Measurements from ENCODE around the gene IPO11. TPM values are rescaled to one million over a fixed set of nuclear protein-coding genes. Genes with fewer than 3 reads are reported as not detected.

Gene IPO11
- total and polyA plus RNA-seq, 2 experiments from 2014 or later = 18.7 to 64.7 TPM

GRCh38 chr5:62418462-62419076, 6.0 kb downstream of the IPO11 start:
- Mint-ChIP-seq H3K4me1 (no peaks in the 10 kb centered on the region), H3K27me3 (ENCODE audit: insufficient read depth, low read depth, poor library complexity) (no peaks in the 10 kb centered on the region), H3K36me3 (ENCODE audit: low read depth) (peaks cover 2% of the 10 kb centered on the region; the same call in 2 of the 3 replicates), H3K9me3 (no peaks in the 10 kb centered on the region), H3K4me3 (no peak overlapping the region), H3K27ac (no peak overlapping the region)
- DNase-seq (ENCODE audit: low spot score) = no peak
- ATAC-seq = no peak
- H3K4me3 ChIP-seq = no peak overlapping the region
- no peaks in the 10 kb centered on the region for H3K27me3 ChIP-seq (ENCODE audit: insufficient read depth)
- no peak overlapping the region for H3K4me2 ChIP-seq
- no peak overlapping the region for H3K27ac ChIP-seq (ENCODE audit: low read depth)
- H3F3A ChIP-seq (replicated peaks; ENCODE audit: low read depth) = no peaks in the 10 kb centered on the region
- H3K4me1 ChIP-seq (ENCODE audit: insufficient read depth) = peaks cover 3% of the 10 kb centered on the region
- no peak overlapping the region for H2AFZ ChIP-seq
- H4K20me1 ChIP-seq (replicated peaks; ENCODE audit: insufficient read depth) = peaks cover 37% of the 10 kb centered on the region
- TF ChIP-seq CTCF (conservative IDR thresholded peaks at IDR 0.05; ENCODE audit: low read depth in 2 of 2) (no peak), ZNF114 (CRISPR knock-in tag; IDR thresholded peaks at IDR 0.05) (no peak), CREB1 (CRISPR knock-in tag; IDR thresholded peaks at IDR 0.05; ENCODE audit: low read depth) (no peak), POLR2AphosphoS5 (IDR thresholded peaks at IDR 0.05; ENCODE audit: low read depth) (no peak), JUNB (IDR thresholded peaks at IDR 0.05; ENCODE audit: unreplicated experiment) (no peak), STAT1 (IDR thresholded peaks at IDR 0.05; ENCODE audit: unreplicated experiment) (no peak), NANOG (IDR thresholded peaks at IDR 0.05; ENCODE audit: borderline replicate concordance) (no peak), EZH2phosphoT487 (IDR thresholded peaks at IDR 0.05; ENCODE audit: unreplicated experiment) (no peak), REST (IDR thresholded peaks at IDR 0.05; ENCODE audit: unreplicated experiment) (no peak), ZNF331 (CRISPR knock-in tag; IDR thresholded peaks at IDR 0.05; ENCODE audit: low read depth) (no peak), EZH2 (IDR thresholded peaks at IDR 0.05; ENCODE audit: low read depth, unreplicated experiment) (no peak)
- TF ChIP-seq, protein P1, sequence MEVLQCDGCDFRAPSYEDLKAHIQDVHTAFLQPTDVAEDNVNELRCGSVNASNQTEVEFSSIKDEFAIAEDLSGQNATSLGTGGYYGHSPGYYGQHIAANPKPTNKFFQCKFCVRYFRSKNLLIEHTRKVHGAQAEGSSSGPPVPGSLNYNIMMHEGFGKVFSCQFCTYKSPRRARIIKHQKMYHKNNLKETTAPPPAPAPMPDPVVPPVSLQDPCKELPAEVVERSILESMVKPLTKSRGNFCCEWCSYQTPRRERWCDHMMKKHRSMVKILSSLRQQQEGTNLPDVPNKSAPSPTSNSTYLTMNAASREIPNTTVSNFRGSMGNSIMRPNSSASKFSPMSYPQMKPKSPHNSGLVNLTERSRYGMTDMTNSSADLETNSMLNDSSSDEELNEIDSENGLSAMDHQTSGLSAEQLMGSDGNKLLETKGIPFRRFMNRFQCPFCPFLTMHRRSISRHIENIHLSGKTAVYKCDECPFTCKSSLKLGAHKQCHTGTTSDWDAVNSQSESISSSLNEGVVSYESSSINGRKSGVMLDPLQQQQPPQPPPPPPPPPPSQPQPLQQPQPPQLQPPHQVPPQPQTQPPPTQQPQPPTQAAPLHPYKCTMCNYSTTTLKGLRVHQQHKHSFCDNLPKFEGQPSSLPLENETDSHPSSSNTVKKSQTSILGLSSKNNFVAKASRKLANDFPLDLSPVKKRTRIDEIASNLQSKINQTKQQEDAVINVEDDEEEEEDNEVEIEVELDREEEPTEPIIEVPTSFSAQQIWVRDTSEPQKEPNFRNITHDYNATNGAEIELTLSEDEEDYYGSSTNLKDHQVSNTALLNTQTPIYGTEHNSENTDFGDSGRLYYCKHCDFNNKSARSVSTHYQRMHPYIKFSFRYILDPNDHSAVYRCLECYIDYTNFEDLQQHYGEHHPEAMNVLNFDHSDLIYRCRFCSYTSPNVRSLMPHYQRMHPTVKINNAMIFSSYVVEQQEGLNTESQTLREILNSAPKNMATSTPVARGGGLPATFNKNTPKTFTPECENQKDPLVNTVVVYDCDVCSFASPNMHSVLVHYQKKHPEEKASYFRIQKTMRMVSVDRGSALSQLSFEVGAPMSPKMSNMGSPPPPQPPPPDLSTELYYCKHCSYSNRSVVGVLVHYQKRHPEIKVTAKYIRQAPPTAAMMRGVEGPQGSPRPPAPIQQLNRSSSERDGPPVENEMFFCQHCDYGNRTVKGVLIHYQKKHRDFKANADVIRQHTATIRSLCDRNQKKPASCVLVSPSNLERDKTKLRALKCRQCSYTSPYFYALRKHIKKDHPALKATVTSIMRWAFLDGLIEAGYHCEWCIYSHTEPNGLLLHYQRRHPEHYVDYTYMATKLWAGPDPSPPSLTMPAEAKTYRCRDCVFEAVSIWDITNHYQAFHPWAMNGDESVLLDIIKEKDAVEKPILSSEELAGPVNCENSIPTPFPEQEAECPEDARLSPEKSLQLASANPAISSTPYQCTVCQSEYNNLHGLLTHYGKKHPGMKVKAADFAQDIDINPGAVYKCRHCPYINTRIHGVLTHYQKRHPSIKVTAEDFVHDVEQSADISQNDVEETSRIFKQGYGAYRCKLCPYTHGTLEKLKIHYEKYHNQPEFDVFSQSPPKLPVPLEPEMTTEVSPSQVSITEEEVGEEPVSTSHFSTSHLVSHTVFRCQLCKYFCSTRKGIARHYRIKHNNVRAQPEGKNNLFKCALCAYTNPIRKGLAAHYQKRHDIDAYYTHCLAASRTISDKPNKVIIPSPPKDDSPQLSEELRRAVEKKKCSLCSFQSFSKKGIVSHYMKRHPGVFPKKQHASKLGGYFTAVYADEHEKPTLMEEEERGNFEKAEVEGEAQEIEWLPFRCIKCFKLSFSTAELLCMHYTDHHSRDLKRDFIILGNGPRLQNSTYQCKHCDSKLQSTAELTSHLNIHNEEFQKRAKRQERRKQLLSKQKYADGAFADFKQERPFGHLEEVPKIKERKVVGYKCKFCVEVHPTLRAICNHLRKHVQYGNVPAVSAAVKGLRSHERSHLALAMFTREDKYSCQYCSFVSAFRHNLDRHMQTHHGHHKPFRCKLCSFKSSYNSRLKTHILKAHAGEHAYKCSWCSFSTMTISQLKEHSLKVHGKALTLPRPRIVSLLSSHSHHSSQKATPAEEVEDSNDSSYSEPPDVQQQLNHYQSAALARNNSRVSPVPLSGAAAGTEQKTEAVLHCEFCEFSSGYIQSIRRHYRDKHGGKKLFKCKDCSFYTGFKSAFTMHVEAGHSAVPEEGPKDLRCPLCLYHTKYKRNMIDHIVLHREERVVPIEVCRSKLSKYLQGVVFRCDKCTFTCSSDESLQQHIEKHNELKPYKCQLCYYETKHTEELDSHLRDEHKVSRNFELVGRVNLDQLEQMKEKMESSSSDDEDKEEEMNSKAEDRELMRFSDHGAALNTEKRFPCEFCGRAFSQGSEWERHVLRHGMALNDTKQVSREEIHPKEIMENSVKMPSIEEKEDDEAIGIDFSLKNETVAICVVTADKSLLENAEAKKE (CRISPR knock-in tag; IDR thresholded peaks at IDR 0.05) = no peak
- TF ChIP-seq, protein P2, sequence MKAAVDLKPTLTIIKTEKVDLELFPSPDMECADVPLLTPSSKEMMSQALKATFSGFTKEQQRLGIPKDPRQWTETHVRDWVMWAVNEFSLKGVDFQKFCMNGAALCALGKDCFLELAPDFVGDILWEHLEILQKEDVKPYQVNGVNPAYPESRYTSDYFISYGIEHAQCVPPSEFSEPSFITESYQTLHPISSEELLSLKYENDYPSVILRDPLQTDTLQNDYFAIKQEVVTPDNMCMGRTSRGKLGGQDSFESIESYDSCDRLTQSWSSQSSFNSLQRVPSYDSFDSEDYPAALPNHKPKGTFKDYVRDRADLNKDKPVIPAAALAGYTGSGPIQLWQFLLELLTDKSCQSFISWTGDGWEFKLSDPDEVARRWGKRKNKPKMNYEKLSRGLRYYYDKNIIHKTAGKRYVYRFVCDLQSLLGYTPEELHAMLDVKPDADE (IDR thresholded peaks at IDR 0.05) = no peak
- H3K9me2 ChIP-seq (ENCODE audit: insufficient read depth) = no peaks in the 10 kb centered on the region
- peaks cover 100% of the 10 kb centered on the region for H3K79me2 ChIP-seq (replicated peaks; ENCODE audit: insufficient read depth)
- no peaks in the 10 kb centered on the region for H3K36me3 ChIP-seq (ENCODE audit: insufficient read depth)

Data from GM23338 (cell line).